Fibroblast of pulmonary artery (primary cell): Measurements from ENCODE around the gene UBE4B.

Experiments
- DNase-seq: peaks from one replicate; pipeline ENCODE4 v3.0.0-alpha.2; 2010; ENCODE audit warnings: low read depth
- H3K4me3 ChIP-seq: replicated peaks from 2 replicates; pipeline ENCODE4 v1.5.1; 2011; ENCODE audit warnings: low read depth, mild to moderate bottlenecking, control low read depth, low read length, moderate library complexity
- TF ChIP-seq, protein P1 (sequence below): IDR thresholded peaks from 2 replicates; pipeline ENCODE4 v1.5.1; 2011; ENCODE audit warnings: mild to moderate bottlenecking, control low read depth, low read length, inconsistent platforms; ENCODE audit errors: missing control alignments

Gene UBE4B

GRCh38 chr1:10080523-10080922, 47.8 kb downstream of the UBE4B start:
- no peak for DNase-seq
- TF ChIP-seq, protein P1, sequence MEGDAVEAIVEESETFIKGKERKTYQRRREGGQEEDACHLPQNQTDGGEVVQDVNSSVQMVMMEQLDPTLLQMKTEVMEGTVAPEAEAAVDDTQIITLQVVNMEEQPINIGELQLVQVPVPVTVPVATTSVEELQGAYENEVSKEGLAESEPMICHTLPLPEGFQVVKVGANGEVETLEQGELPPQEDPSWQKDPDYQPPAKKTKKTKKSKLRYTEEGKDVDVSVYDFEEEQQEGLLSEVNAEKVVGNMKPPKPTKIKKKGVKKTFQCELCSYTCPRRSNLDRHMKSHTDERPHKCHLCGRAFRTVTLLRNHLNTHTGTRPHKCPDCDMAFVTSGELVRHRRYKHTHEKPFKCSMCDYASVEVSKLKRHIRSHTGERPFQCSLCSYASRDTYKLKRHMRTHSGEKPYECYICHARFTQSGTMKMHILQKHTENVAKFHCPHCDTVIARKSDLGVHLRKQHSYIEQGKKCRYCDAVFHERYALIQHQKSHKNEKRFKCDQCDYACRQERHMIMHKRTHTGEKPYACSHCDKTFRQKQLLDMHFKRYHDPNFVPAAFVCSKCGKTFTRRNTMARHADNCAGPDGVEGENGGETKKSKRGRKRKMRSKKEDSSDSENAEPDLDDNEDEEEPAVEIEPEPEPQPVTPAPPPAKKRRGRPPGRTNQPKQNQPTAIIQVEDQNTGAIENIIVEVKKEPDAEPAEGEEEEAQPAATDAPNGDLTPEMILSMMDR, result no peak
- H3K4me3 ChIP-seq, result no peak overlapping the region

GRCh38 chr1:10082785-10083479, 50.2 kb downstream of the UBE4B start:
- TF ChIP-seq, protein P1, result no peak
- no peak overlapping the region for H3K4me3 ChIP-seq
- DNase-seq, result peak; percentile 14

- no peak overlapping the region for H3K4me3 ChIP-seq
- DNase-seq, result no peak
- TF ChIP-seq, protein P1, result no peak
Observed at GRCh38 chr1:10084045-10084444, 51.3 kb downstream of the UBE4B start.

DNA sequence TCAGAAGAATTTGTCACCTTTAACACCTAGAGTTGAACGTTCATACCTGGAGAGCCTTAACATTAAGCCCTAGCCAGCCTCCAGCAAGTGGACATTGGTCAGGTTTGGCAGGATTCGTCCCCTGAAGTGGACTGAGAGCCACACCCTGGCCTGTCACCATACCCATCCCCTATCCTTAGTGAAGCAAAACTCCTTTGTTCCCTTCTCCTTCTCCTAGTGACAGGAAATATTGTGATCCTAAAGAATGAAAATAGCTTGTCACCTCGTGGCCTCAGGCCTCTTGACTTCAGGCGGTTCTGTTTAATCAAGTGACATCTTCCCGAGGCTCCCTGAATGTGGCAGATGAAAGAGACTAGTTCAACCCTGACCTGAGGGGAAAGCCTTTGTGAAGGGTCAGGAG, 52.3 kb downstream of the UBE4B start:
- no peak overlapping the region for H3K4me3 ChIP-seq
- DNase-seq, result no peak
- TF ChIP-seq, protein P1, result no peak

GRCh38 chr1:10087210-10087609, 54.5 kb downstream of the UBE4B start:
- TF ChIP-seq, protein P1, result no peak
- DNase-seq, result no peak
- no peak overlapping the region for H3K4me3 ChIP-seq

DNA sequence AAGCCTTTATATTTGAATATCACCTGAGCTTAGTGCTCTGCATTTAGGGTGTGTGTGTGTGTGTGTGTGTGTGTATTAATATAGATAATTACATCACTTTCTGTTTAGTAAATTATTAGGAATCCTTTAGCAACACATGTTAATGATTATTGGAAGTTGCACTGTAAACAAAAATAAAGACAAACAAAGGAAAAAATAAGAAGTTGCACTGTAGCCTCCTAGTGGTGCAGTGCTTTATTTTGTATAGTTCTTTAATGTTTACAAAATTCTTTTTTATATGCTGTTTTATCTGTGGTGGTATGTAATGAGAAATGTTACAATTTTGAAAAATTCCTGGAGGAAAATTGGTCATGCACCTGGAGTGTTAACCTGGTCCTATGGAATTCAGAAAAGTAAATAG, 69.2 kb downstream of the UBE4B start:
- TF ChIP-seq, protein P1, result peak; percentile 18
- DNase-seq, result no peak

GRCh38 chr1:10103193-10103592, 70.4 kb downstream of the UBE4B start:
- DNase-seq, result no peak
- TF ChIP-seq, protein P1, result no peak
- H3K4me3 ChIP-seq, result no peak overlapping the region

More for the DNA sequence above, 69.2 kb downstream of the UBE4B start:
- H3K4me3 ChIP-seq, result no peak overlapping the region
